GM19438 (cell line): ENCODE results near the gene DNMBP.
"Not testable (repeated sequence)": the region's sequence is repeated elsewhere in the genome, so short reads cannot be mapped to it uniquely, and the experiment has no call there.

Source experiments
- ATAC-seq: cut with Tn5 transposase; IDR thresholded peaks from one replicate; pipeline ENCODE4 v1.9.1; 2021; ENCODE audit warnings: low read depth; ENCODE audit not compliant: unreplicated experiment

Gene DNMBP

DNA sequence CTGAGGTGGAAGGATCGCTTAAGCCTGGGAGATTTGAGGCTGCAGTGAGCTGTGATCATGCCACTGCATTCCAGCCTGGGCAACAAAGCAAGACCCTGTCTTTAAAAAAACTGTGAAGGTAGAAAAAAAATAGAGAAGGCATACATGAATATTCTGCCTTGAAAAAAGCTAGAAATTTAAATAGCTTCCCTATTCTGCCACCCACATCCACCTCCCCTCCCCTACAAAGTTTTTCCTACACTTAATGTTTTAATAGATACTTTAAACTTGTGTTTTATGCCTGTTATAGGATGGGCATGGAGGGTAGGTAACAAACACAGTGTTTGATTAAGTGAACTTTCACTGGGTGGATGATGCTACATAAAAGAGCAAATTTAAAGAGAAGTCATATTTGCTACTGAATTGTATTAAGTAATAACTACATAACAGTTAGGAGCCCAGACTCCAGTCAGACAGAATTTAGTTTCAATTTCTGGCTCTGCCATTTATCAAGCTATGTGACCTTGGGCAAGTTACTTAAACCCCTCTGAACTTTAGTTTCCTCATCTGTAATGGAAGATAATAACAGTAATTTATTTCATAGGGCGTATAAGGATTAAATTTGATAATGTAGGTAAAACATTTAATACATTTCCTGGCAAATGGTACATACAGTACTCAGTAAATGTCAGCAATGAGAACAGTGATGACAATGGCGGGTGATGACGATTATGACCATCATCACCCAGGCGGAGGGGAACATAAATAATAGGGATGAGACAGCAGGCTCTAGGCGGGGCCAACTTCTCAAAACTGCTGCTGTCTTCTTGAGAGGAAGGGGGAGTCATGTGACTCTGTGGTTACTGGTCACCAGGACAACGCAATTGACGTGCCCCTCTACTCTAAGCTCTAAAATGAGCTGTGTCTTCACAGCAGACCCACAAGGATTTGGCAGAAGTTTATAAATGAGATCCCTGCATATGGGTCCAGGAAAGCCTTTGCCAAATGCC is 15.8 kb downstream of the DNMBP start:
- peak; percentile 85 for ATAC-seq

DNA sequence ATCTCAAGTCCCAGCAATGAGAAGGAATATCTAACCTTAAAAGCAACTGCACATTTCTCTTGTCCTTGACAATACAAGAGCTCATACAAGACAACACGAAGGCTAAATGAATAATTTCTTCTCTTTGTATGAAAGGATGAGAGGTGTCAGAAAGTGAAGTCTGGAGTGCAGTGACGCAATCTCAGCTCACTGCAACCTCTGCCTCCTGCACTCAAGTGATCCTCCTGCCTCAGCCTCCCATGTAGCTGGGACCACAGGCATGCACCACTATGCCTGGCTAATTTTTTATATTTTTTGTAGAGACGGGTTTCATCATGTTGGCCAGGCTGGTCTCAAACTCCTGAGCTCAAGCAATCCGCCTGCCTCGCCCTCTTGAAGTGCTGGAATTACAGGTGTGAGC is 24.1 kb downstream of the DNMBP start:
- not testable (repeated sequence) for ATAC-seq

DNA sequence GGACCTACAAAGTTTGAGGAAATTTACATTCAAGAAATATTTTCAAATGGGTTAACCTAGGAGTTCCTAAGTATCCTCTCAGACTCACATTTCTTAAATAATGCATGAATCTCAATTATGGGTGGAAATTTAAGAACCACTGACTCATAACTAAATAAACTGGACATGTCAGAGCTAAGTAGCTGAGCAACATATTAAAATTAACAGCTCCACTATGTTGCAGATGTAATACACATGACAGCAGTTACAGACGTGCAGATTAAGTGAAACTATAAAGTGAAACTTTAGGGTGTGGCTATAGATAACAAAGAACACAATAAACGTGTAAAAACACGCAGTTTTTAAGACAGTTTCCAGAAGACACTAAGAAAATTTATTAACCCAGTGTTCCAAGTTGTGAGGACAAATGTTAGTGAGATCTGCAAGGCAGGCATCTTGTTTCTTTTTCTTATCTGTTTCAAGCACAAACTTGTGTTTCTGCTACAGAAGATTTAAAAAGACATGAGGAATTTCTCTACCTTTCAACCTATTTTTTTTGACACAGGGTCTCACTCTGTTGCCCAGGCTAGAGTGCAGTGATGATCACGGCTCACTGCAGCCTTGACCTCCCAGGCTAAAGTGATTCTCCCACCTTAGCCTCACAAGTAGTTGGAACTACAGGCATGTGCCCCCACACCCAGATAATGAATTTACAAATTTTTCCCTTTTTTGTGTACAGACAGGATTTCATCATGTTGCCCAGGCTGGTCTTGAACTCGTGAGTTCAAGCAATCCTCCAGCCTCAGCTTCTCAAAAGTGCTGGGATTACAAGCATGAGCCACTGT is 25.3 kb downstream of the DNMBP start:
- no peak for ATAC-seq

DNA sequence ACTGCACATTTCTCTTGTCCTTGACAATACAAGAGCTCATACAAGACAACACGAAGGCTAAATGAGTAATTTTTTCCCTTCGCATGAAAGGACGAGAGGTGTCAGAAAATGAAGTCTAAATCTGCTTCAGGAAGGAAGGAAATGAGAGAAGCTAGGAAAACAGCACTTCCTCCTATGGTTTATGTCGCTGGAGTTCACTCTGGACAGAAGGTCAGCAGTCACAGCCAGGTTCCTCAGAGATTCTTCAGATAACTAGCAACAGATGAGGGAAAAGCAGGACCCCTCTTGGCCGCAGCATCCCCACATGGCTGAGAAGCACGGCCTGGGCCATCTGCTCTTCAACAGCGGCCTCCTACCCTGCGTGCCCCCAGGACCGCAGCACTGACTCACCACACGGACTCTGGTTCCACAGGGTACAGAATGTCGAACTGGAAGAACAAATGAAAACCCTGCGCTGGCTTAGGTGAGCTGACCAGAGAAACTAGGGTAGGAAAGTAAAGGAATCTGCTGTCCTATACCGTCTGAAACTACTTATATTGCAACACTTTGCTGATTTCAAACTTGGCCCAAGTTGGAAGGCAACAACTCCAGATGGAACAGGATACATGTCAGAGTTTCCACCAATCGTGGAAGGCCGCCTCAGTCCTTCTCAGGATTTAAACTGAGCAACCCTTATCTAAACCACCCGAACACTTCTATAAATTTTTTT is 26.3 kb downstream of the DNMBP start:
- ATAC-seq, result no peak

DNA sequence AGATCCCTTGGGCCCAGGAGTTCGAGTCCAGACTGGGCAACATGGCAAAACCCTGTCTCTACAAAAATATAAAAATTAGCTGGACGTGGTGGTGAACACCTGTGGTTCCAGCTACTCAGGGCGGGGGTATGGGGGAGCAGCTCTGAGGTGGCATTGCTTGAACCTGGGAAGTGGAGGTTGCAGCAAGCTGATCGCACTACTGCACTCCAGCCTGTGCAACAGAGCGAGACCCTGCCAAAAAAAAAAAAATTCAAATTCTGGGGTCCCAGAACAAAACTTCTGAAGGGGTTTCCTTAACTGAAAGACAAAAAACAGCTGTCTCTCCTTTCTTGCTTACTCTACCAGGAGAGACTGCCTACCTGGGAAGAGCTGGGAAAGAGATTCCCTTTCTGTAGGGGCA is 27.0 kb downstream of the DNMBP start:
- ATAC-seq, result no peak

DNA sequence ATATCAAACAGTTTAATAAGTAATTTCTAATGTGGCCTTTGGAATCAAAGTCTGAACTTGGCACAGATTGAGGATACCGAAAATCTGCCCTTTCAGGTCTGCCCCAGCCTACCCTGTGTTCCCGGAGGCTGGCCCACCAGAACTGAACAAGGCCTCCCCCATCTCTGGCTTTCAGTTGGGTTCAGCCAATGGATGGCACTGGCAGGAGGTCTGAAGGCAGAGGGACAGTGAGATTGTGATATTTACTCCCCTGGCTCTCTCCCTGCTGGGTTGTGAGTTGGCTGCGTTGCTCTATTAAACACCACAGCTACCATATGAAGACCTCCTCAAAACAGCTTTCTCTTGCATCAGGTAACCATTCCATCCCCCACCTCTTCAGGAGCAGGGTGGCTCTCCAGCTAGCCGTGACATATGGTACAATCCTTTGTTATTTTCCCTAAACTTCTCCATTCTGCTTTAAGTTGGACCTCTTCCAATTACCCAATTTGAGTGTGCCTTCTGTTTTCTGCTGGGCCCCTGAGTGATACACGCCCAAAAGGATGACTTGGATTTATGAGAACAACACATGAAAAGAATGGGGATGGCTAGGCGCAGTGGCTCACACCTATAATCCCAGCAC is 28.1 kb downstream of the DNMBP start:
- no peak for ATAC-seq

DNA sequence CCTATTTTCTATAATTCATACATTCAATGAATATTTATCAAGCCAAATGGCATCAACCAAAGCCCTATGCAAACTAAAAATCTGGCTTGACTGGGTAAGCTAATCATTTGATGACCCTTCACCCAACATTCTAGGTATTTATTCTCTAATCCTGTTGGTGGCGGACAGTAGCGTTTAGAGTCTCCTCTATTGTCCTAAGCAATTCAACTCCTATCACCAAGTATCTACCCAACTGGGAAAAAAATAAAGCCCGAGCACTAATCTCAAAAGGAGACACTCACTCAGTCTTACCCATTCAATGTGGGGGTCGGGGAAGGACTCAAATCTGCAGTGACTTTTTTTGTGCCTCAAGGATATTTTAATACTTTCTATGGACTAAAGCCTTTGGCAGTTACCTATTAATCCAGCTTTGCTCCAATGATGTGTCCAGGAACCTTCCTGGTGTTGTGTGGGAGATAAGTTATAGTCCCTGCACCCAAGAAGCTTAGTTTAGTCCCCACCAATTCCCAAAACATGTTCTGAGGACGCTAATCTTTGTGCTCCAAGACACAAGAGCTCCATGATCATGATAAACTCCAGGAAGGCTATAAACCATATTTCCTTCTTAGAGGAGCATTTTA is 30.6 kb downstream of the DNMBP start:
- no peak for ATAC-seq

DNA sequence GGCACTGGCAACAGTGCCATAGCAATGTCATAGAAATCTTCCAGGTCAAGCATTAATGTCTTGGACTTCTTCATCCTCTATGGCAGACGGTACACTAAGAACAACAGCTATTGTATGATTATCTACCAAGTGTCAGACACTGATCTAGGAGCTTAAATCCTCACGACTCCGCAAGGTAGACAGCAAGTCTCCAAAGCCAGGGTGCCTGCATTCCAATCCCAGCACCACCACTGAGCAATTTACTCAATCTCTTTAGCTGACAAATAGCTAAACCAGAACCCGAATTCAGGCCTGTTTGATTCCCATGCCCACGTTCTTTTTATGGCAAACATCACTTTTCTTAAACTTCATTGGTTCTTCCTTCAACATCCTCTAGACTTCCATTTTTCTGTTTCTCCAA is 31.8 kb downstream of the DNMBP start:
- ATAC-seq, result no peak

DNA sequence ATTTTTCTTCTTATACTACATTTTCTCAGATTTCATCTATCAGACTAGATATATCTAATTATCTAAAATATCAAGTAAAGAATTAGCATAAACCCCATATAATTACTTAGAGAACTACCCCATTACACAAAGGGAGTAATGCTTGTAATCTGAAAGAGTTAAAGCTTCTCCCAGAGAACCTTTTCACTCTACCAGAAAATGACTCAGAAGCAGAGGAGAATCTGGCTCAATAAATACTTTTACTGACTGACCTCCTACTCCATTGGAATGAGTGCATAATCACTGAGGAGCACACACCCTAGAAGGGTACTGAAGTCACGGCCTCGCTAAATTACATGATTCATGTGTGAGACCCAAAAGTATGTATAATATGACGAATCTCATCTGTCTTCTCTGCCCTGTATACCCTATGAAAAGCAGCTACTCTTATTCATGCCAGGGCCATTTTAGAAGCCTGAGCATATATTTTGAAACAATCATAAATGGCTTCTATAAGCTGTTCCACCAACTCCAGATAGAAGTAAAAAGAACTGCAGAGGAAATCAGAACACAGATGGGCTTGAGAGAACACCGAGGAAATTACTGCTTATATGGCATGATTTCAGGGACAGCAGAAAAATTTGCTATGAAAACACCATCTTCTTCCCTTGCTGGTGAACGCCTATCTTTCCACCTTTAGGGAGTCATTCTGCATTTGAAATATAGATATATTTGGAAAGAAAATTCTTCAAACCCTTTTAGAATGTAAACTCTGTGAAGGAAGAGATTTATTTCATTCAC is 32.7 kb downstream of the DNMBP start:
- no peak for ATAC-seq

DNA sequence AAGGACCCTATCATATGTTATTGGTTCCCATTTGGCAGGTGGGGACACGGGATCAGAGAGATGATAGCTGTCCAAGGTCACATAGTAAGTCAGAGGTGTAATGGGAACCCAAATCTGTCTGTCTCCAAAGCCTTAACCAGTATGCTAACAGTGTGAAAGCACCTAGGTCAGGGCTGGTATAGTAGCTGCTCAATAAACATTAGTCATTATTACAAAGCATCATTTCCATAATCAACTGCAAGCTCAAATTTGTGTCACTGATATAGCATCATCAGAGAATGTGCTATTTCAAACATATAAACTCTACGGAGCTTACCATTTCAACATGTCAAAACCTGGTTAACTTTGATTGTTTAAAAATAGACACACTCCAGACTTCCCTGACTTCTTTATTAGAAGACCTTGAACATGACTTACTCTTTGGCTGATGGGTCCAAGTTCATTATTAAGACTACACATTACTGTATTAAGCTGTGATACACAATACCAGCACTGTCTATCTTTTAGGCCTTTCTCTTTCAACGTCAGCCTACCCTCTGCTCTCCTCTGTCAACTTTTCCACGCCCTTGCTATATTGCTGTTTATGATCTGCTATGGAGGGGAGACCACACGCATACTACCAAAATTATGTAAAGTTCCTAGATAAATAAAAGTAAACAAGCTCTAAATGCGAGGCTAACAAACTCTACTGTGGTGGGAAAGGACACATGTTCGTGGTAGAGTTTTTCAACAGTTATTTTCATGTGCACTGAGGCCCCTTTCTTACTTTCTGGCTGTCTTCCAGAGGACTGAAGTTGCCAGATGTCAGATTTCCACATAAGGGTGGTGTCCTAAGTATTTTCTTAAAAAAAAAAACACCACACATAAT is 33.6 kb downstream of the DNMBP start:
- ATAC-seq, result no peak

DNA sequence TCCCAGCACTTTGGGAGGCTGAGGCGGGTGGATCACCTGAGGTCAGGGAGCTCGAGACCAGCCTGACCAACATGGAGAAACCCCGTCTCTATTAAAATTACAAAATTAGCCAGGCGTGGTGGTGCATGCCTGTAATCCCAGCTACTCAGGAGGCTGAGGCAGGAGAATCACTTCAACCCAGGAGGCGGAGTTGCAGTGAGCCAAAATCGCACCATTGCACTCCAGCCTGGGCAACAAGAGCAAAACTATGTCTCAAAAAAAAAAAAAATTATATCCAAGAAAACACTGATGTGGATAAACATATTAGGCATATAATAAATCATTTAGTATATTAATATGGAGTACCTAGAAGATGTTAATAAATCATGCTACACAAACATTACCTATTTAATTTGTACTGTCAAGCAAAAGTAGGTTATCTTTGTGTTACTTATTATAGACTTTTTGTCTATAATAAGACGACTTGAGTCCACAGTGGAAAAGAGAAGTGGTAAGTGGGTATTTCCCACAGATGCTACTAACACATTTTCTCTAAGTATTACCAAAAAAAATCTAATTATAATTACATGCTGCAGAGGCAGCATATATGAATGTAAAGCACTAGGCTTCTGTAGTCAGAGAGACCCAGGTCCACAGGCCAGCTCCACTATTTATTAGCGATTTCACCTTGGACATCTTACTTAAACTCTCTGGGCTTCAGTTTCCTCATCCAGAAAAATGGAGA is 34.5 kb downstream of the DNMBP start:
- no peak for ATAC-seq

DNA sequence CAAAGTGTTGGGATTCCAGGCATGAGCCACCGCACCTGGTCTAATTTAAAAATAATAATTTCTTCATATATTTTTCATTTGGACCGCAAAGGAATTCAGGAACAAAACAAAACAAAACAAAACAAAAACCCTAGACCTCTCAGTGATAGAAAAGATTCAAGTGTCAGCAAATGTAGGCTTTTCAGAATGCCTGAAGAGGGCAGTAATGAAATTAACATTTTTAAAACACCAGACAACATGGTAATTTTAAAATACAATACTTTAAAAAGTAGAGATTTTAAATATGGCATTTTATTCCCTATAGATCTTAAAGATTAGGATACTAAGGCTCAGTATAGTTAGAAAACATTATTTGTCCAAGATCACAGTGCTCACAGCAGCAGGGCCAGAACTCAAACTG is 36.6 kb downstream of the DNMBP start:
- ATAC-seq, result no peak

DNA sequence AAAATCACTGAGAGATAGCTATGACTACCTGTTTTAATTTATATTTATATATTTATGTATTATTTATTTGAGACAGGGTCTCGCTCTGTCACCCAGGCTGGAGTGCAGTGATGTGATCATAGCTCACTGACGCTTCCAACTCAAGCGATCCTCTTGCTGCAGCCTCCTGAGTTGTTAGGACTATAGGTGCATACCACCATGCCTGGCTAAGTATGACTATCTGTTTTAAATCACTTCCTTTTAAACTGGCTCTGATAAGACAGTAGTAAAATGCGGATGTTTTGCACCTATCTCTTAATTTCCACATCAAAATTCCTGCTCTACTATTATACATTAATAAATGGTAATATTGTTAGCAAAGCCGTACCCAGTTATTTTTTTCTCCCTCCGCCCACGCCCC is 41.8 kb downstream of the DNMBP start:
- no peak for ATAC-seq

DNA sequence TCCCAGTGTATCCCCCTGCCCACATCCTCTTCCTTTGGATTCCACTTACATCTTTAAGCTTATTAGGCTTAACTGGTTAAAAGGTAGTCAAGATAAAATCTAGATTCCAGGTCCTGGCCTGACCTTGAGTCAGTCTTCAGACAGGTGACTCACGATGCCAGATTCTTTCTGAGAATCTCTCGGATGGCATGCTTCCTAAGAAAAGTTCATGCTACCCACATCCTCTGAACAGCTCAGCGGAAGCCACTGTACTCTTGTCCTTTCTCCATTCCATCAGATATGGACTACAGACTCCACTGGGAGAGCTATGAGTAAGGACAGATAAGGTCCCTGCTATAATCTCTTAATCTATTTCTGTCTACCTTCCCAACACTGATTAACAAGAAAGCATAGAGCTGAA is 43.4 kb downstream of the DNMBP start:
- ATAC-seq, result no peak

DNA sequence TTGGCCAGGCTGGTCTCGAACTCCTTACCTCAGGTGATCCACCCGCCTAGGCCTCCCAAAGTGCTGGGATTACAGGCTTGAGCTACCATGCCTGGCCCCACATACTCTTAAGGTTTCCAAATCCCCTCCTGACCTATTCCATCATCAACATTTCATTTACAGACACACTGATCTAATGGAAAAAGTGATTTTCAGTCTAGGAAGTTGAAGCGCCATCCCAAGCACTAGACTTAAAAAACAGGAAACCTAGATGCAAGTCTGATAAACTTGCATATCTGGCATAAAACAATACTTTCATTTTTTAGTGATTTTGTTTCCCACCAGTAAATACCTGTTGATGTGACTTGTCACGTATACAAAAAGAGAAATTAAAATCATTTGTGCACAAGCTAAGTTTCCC is 44.0 kb downstream of the DNMBP start:
- no peak for ATAC-seq

DNA sequence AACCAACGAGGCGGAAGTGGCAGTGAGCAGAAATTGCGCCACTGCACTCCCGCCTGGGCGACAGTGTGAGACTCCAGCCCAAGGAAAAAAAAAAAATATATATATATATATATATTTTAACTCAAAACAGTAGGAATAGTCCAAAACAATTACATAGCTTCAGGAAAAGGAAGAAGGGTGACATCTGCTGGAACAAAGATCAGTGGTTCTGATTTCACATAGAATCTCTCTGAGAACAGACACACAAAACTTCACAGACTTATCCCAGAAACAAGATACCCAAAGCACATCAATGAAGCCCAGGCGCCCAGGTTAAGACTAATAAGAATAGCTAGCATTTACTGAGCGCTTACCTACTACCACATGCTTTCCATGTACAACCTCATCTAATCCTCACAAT is 45.0 kb downstream of the DNMBP start:
- no peak for ATAC-seq

DNA sequence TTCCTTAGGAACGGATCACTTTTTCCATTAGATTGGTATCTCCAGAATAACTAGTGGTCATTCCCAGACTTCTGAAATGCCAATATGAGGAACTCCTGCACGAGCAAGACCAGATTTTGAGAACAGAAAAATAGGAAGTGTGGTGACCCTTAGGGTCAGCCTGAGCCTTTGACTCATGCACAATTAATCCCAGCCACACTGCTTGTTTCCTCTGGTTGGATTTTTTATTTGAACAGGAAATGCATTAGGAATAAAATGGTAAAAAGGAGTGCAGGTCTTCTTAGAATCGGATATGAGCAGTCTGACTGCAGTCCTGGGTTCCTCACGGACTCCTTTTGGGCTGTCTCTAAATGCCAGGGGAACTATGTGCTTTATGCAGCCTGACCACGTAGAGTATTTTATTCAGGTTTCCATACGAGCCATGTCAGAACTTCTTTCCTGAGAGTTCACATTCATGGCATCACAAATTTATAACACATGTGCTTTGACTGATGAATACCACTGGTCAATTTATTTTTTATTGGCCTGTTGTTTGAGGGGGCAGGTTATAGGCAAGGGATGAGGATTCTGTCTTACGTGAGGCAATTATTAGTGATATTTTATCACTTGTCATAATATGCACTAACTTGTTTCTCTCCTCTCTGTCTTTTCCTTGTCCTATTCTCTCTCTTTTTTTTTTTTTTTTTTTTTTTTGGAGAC is 46.1 kb downstream of the DNMBP start:
- ATAC-seq, result not testable (repeated sequence)
